ENCODE data around the gene EHBP1.

GRCh38 chr2:63035169-63035568 is 329.7 kb downstream of the EHBP1 start:
- TF ChIP-seq MAX (IDR thresholded peaks at IDR 0.05; ENCODE audit: low read depth) (no peak), CTCF (IDR thresholded peaks at IDR 0.05) (no peak), YY1 (IDR thresholded peaks at IDR 0.05; ENCODE audit: low read depth) (no peak), RFX5 (IDR thresholded peaks at IDR 0.05; ENCODE audit: low read length) (no peak), REST (IDR thresholded peaks at IDR 0.05; ENCODE audit: low read depth, low read length) (no peak), RAD21 (IDR thresholded peaks at IDR 0.05; ENCODE audit: low read length) (no peak), NFIC (IDR thresholded peaks at IDR 0.05; ENCODE audit: borderline replicate concordance) (no peak), TAF1 (IDR thresholded peaks at IDR 0.05; ENCODE audit: borderline replicate concordance, low read depth, low read length) (no peak), JUND (IDR thresholded peaks at IDR 0.05) (no peak), SIN3A (IDR thresholded peaks at IDR 0.05; ENCODE audit: borderline replicate concordance, low read depth, low read length) (no peak), SMC3 (IDR thresholded peaks at IDR 0.05; ENCODE audit: low read depth, low read length) (no peak), IRF3 (IDR thresholded peaks at IDR 0.05; ENCODE audit: low read depth, low read length) (no peak)
